Bone marrow (tissue), 2 donors: ENCODE measurements around the gene HPN.
"Not testable (repeated sequence)": the region's sequence is repeated elsewhere in the genome, so short reads cannot be mapped to it uniquely, and the experiment has no call there.

Experiments
- DNase-seq, 2 donors: peaks; one replicate each; lab custom pipeline; 2025; lab: John Stamatoyannopoulos, UW

HPN gene

DNA sequence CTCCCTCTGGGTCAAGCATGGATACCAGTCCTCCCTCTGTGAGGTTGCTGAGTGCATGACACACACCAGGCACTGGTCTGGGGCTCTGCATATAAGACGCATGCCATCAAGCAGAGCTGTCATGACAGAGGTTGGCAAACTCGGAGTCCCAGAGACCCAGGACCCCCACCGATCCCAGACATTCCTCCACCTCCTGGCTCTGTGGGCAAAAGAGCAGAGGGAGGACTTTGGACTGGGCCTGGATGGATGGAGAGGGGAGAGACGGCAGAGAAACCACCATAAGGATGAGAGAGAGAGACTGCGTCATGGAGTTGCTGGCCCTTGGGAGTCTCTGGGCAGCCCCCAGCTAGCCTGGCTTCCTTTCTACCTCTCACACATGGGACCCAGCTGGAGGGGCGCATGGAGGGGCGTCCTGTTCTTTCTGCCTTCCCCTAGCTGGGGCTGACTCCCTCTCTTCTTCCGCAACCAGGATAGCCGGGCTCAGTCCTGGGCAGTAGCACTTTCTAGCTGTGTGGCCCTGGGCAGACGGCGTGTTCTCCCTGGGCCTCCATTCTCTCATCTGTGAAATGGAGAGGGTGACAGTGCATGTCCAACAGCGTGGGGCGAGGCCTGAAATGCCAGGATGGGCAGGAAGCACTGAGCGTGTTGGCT is 1.6 kb downstream of the HPN start:
- DNase-seq: no peak

GRCh38 chr19:35043906-35044305 is 2.4 kb downstream of the HPN start:
- no peak for DNase-seq

DNA sequence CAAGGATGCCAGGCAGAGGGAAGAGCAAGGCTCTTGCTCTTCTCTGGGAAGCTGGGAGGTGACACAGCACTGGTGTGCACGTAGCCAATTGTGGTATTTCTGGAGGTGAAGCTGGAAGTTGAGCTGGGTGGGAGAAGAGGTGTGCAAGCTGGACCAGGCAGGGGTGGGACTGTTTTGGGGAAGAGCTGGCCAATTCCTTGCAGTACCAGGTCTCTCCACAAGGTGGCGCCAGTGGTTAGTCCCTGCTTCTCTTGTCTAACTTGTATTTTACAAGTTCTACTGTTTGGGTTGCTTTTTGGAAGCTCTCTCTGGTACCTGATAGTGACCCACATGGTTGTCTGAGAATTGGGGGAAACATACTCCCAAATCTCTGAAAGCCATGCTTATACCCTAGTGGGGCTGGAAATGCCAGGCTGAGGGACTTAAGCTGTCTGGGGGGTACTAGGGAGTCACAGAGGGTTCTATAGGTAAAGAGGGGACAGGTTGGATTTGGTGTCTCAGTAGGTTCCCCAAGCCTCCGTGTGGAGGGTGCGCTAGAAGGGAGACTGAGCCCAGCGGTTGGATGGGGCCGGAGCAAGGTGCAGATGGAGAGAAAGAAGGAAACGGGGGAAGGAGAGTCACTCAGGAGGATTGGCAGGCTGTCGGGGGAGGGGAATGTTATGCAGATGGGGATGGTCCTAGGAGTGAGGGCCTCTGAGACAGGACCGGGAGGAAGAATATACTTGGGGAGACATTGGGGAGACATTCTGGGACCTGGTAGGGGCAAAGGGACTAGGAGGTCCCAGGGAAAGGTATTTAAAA is 3.0 kb downstream of the HPN start:
- peak; percentile 40 to 43 for DNase-seq

GRCh38 chr19:35045667-35046300 is 4.3 kb downstream of the HPN start:
- peak in 1 of 2 donors; percentile 94 for DNase-seq

DNA sequence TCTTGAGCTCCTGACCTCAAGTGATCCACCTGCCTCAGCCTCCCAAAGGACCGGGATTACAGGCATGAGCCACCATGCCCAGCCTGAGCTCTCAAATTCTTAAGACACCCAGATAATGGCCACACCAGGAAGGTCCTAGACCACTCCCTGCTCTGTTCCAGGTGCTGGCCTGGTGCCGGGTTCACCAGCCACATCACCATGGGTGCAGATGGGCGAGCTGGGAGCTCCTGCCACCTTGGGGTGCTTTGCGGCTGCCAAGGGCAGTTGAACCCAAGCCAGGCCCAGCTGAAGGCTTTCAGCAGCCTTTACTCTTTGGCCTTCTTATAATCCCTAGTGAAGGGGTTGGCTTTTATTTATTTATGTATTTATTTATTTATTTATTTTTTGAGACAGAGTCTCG is 4.9 kb downstream of the HPN start:
- no peak for DNase-seq

- no peak for DNase-seq
Measured at GRCh38 chr19:35048911-35049411, 7.4 kb downstream of the HPN start.

- no peak for DNase-seq
Measured at GRCh38 chr19:35049456-35049855, 7.9 kb downstream of the HPN start.

DNA sequence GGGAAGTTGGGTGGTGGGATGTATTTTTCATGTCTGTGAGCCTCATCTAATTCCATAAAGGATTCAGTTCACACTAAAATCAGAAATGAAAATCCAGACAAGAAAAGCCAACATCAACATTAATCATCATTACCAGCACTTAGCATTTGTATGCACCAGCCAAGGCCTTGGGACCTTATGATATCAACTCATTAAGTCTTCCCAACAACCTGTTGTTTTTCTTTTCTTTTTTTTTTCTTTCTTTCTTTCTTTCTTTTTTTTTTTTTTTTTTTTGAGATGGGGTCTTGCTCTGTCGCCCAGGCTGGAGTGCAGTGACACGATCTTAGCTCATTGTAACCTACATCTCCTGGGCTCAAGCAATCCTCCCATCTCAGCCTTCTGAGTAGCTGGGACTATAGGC is 9.1 kb downstream of the HPN start:
- DNase-seq: not testable (repeated sequence)

- DNase-seq: not testable (repeated sequence)
Measured at GRCh38 chr19:35051268-35051667, 9.7 kb downstream of the HPN start.

DNA sequence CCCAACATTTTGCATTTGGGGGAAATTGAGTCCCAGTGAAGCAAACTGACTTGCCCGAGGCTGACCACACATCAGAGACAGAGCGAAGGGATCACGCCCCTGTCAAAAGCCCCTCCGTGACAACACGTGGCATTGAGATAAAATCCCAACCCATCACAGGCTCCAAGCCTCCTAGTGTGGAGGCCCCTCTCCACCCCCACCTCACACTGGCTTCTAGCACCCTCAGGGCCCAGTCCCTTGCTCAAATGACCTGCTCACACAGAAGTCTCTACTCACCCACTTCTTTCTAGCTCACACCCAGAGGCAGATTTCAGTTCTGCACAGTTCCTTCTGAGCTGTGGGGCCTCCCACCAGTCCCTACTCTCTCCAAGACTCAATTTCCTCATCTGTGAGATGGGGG is 10.3 kb downstream of the HPN start:
- no peak for DNase-seq

GRCh38 chr19:35052599-35053190 is 11.2 kb downstream of the HPN start:
- no peak for DNase-seq

GRCh38 chr19:35053667-35054293 is 12.3 kb downstream of the HPN start:
- DNase-seq: no peak

GRCh38 chr19:35054626-35055025 is 13.1 kb downstream of the HPN start:
- DNase-seq: no peak

DNA sequence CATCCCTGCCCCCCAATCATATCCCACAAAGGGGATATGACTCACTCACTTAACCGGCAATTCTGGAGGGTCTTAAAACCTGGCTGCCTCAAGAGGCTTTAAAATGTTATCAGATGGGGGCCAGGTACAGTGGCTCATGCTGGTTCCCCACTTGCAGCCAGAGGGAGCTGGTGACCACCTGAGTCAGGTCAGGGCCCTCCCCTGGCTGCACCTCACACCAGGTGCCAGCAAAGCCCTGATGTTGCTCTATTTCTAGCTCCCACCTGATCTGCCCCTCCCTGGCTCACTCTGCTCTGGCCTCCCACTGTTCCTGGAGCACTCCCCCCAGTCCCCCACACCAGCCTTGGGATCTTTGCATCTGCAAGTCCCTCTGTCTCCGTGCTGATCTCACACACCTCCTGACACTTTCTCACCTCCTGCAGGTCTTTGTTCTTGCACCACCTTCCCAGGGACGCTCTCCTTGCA is 14.2 kb downstream of the HPN start:
- no peak for DNase-seq

- DNase-seq: no peak
Measured at GRCh38 chr19:35056513-35057063, 15.1 kb downstream of the HPN start.

DNA sequence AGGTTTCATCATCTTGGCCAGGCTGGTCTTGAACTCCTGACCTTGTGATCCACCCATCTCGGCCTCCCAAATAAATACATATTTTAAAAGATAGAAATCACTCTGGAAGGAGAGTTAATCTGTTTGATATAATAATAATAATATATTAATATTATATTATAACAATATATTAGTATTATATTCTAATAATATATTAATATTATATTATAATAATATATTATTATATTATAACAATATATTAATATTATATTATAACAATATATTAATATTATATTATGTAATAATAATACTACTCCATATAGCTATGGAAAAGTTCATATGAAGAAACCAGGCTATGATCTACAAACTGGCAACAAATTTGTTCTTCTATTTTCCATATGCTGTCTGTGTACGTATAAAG is 16.8 kb downstream of the HPN start:
- no peak for DNase-seq

DNA sequence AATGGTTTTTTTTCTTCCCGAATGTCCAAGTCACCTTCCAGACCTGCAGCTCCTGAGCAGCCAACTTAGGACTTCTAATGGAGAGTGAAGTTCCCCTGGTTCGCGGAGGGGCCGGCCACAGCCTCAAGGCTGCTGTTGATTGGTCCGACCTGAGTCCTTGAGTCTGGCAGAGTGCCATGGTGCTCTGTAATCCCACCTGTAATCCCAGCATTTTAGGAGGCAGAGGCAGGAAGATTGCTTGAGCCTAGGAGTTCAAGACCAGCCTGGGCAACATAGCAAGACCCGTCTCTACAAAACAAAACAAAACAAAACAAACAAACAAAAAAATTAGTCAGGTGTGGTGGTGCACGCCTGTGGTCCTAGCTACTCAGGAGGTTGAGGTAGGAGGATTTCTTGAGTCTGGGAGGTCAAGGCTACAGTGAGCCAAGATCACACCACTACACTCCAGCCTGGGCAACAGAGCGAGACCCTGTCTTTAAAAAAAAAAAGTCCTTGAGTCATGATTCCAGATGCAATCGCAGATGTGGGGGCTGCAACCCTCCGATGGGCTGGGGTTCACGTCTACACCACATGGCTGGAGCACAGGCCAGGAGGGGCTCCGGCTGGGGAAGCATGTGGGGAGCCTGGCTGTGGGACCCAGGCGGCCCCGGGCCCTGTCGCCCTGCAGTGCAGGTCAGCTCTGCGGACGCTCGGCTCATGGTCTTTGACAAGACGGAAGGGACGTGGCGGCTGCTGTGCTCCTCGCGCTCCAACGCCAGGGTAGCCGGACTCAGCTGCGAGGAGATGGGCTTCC is 17.7 kb downstream of the HPN start:
- no peak for DNase-seq

DNA sequence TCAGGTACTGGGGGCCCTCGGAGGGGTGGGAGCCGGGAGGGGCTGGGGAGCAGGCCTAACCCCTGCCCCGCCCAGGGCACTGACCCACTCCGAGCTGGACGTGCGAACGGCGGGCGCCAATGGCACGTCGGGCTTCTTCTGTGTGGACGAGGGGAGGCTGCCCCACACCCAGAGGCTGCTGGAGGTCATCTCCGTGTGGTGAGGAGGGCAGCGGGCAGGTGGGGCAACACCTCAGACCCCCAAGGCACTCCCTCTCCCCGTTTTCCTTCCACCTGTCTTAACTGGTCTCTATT is 18.2 kb downstream of the HPN start:
- DNase-seq: no peak

DNA sequence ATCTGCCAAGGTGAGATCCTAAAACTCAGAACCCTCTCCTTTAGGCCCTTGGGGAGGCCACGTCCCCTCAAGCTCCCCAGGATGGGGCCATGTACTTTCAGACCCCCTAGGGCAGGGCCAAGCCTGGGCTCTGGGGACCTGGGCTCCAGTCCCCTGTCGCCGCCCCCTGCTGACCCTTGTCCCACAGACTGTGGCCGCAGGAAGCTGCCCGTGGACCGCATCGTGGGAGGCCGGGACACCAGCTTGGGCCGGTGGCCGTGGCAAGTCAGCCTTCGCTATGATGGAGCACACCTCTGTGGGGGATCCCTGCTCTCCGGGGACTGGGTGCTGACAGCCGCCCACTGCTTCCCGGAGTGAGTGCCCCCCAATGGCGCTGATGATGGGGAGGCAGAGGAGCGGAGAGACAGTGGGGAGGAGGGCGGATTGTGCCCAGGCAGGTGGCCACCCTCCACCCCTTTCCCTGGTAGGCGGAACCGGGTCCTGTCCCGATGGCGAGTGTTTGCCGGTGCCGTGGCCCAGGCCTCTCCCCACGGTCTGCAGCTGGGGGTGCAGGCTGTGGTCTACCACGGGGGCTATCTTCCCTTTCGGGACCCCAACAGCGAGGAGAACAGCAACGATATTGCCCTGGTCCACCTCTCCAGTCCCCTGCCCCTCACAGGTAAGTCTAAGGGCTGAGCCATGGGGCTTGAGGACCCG is 18.8 kb downstream of the HPN start:
- DNase-seq: no peak

GRCh38 chr19:35061583-35062373 is 20.3 kb downstream of the HPN start:
- no peak for DNase-seq
